ENCODE measurements around the gene GAB1. TPM values are rescaled to one million over a fixed set of nuclear protein-coding genes. Genes with fewer than 3 reads are reported as not detected.
A peak's percentile ranks its signal among the peaks of the same experiment; 100 is the strongest.

The GAB1 gene
- total RNA-seq, 3 donors from 2014 or later (not counting 1 experiment from before 2014, with no cell fraction given): 11.5 to 25.4 (median 11.9) TPM

- DNase-seq (peak in 1 of 2 donors; percentile 7), ATAC-seq (peak; percentile 56 to 81 (median 69))
- no peak for TF ChIP-seq CTCF (IDR thresholded peaks at IDR 0.05)
- H3K4me1 ChIP-seq (ENCODE audit: control insufficient read depth, insufficient read depth, low read length): peaks cover 5% of the 10 kb centered on the region
- intact Hi-C loops (cut with micrococcal nuclease): no loop called here
- Mint-ChIP-seq H3K36me3 (no peaks in the 10 kb centered on the region), H3K27me3 (ENCODE audit: low read depth in 2 of 2) (no peaks in the 10 kb centered on the region), H3K27ac (no peak overlapping the region), H3K9me3 (peaks cover 0 to 2% of the 10 kb centered on the region in 2 donors), H3K4me3 (no peak overlapping the region), H3K4me1 (peaks cover 0 to 12% of the 10 kb centered on the region in 2 donors)
- 65% methylated on average over 6 of the region's 6 CpGs for WGBS (ENCODE audit: insufficient coverage)
- no peaks in the 10 kb centered on the region for H3K36me3 ChIP-seq (ENCODE audit: control insufficient read depth, insufficient read depth, low read length)
- H3K4me3 ChIP-seq (ENCODE audit: low read length): no peak overlapping the region
- H3K27me3 ChIP-seq (ENCODE audit: control insufficient read depth, insufficient read depth, low read length): no peaks in the 10 kb centered on the region
- no peaks in the 10 kb centered on the region for H3K9me3 ChIP-seq (ENCODE audit: control insufficient read depth, insufficient read depth, low read length)
- no peak overlapping the region for H3K27ac ChIP-seq (ENCODE audit: low read length)
Measured at GRCh38 chr4:143375326-143376073, 38.8 kb downstream of the GAB1 start.

- Mint-ChIP-seq H3K36me3 (no peaks in the 10 kb centered on the region), H3K9me3 (no peaks in the 10 kb centered on the region), H3K27ac (no peak overlapping the region), H3K4me1 (peaks cover 14 to 25% of the 10 kb centered on the region in 2 donors), H3K4me3 (no peak overlapping the region), H3K27me3 (ENCODE audit: low read depth in 2 of 2) (no peaks in the 10 kb centered on the region)
- 48% methylated on average over 5 of the region's 7 CpGs for WGBS (ENCODE audit: insufficient coverage)
- intact Hi-C loops (cut with micrococcal nuclease): no loop called here
- Histone ChIP-seq H3K4me3 (ENCODE audit: low read length) (no peak overlapping the region), H3K27ac (ENCODE audit: low read length) (peak overlapping the region; percentile 21), H3K27me3 (ENCODE audit: control insufficient read depth, insufficient read depth, low read length) (no peaks in the 10 kb centered on the region), H3K36me3 (ENCODE audit: control insufficient read depth, insufficient read depth, low read length) (no peaks in the 10 kb centered on the region), H3K4me1 (ENCODE audit: control insufficient read depth, insufficient read depth, low read length) (peaks cover 11% of the 10 kb centered on the region), H3K9me3 (ENCODE audit: control insufficient read depth, insufficient read depth, low read length) (no peaks in the 10 kb centered on the region)
- ATAC-seq: no peak
- no peak for DNase-seq
- no peak for TF ChIP-seq CTCF (IDR thresholded peaks at IDR 0.05)
Measured at GRCh38 chr4:143377611-143378099, 41.0 kb downstream of the GAB1 start.

- no peak overlapping the region for H3K27ac ChIP-seq (ENCODE audit: low read length)
- Mint-ChIP-seq H3K4me1 (peaks cover 20 to 26% of the 10 kb centered on the region in 2 donors), H3K27ac (peak overlapping the region in 1 of 2 donors; percentile 78)
Measured at GRCh38 chr4:143380629-143381028, 44.0 kb downstream of the GAB1 start.

More at GRCh38 chr4:143380629-143381028, 44.0 kb downstream of the GAB1 start:
- H3K36me3 ChIP-seq (ENCODE audit: control insufficient read depth, insufficient read depth, low read length): no peaks in the 10 kb centered on the region
- peaks cover 14% of the 10 kb centered on the region for H3K4me1 ChIP-seq (ENCODE audit: control insufficient read depth, insufficient read depth, low read length)
- TF ChIP-seq CTCF (IDR thresholded peaks at IDR 0.05): no peak
- DNase-seq (no peak), ATAC-seq (no peak)
- no peak overlapping the region for H3K4me3 Mint-ChIP-seq
- 94% methylated on average over 3 of the region's 3 CpGs for WGBS (ENCODE audit: insufficient coverage)
- H3K4me3 ChIP-seq (ENCODE audit: low read length): no peak overlapping the region
- intact Hi-C loops (cut with micrococcal nuclease): no loop called here
- H3K36me3 Mint-ChIP-seq: no peaks in the 10 kb centered on the region
- H3K9me3 Mint-ChIP-seq: no peaks in the 10 kb centered on the region
- no peaks in the 10 kb centered on the region for H3K27me3 ChIP-seq (ENCODE audit: control insufficient read depth, insufficient read depth, low read length)
- no peaks in the 10 kb centered on the region for H3K9me3 ChIP-seq (ENCODE audit: control insufficient read depth, insufficient read depth, low read length)
- no peaks in the 10 kb centered on the region for H3K27me3 Mint-ChIP-seq (ENCODE audit: low read depth in 2 of 2)
